Astrocyte of the spinal cord (primary cell): Measurements from ENCODE around the gene SCIN.
A peak's percentile ranks its signal among the peaks of the same experiment; 100 is the strongest.

Experiments used
- DNase-seq: peaks from one replicate; pipeline ENCODE4 v3.0.0; 2011; ENCODE audit warnings: low read depth, low spot score
- H3K4me3 ChIP-seq: 2 replicates; pipeline ENCODE4 v1.5.1; 2011; ENCODE audit warnings: low read depth, mild to moderate bottlenecking, low read length, moderate library complexity
- in situ Hi-C: cut with HindIII; loops from 2 replicates; pipeline ENCODE4 v1.10.0; 2017; ENCODE audit warnings: low sequenced_read_pairs
- TF ChIP-seq, protein P1 (sequence below): IDR thresholded peaks from 2 replicates; pipeline ENCODE4 v1.5.1; 2012; ENCODE audit warnings: low read depth, mild to moderate bottlenecking, low read length, inconsistent platforms

The SCIN gene

DNA sequence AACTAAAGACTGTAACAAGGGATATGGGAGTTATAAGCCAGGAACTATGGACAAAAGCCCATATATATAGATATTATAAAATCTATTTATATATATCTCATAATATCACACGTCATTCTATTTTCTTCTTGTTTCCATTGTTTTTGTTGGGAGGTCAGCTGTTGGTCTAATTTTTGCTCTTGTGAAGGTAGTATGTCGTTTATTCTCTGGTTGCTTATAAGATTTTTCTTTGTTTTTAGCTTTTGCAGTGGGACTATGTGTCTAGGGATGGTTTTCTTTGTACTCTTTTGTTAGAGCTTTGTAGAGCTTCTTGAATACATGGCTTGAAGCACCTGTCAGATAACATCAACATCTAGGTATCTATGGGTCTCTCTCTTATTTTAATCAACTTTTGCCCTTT is 130.9 kb downstream of the SCIN start:
- no peak overlapping the region for H3K4me3 ChIP-seq
- in situ Hi-C loops: no loop called here
- no peak for DNase-seq
- TF ChIP-seq, protein P1, sequence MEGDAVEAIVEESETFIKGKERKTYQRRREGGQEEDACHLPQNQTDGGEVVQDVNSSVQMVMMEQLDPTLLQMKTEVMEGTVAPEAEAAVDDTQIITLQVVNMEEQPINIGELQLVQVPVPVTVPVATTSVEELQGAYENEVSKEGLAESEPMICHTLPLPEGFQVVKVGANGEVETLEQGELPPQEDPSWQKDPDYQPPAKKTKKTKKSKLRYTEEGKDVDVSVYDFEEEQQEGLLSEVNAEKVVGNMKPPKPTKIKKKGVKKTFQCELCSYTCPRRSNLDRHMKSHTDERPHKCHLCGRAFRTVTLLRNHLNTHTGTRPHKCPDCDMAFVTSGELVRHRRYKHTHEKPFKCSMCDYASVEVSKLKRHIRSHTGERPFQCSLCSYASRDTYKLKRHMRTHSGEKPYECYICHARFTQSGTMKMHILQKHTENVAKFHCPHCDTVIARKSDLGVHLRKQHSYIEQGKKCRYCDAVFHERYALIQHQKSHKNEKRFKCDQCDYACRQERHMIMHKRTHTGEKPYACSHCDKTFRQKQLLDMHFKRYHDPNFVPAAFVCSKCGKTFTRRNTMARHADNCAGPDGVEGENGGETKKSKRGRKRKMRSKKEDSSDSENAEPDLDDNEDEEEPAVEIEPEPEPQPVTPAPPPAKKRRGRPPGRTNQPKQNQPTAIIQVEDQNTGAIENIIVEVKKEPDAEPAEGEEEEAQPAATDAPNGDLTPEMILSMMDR: no peak

DNA sequence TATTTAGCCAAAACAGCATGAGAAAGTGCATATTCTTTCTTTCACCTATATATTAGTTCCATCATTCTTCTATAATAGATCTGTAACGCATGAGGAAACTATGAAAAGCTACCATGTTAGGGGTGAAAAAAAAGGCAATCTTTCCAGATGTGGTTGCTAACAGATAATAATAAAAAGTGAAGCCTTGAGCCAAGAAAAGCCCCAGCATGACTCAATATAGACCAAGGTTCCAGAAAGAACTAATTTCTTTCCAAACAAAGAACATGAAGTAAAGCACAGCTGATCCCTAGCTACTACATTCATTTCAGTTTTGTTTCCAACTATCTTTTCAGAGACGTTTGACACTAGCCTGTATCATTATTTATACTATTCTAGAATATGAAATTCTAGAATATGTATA is 133.4 kb downstream of the SCIN start:
- TF ChIP-seq, protein P1: no peak
- no peak overlapping the region for H3K4me3 ChIP-seq
- in situ Hi-C loops: no loop called here
- peak; percentile 73 for DNase-seq

GRCh38 chr7:12705878-12706277 is 135.4 kb downstream of the SCIN start:
- in situ Hi-C loops: no loop called here
- H3K4me3 ChIP-seq: no peak overlapping the region
- DNase-seq: no peak
- TF ChIP-seq, protein P1: no peak

GRCh38 chr7:12706900-12707536 is 136.5 kb downstream of the SCIN start:
- in situ Hi-C loops: no loop called here
- no peak overlapping the region for H3K4me3 ChIP-seq
- TF ChIP-seq, protein P1: no peak
- DNase-seq: peak; percentile 68

DNA sequence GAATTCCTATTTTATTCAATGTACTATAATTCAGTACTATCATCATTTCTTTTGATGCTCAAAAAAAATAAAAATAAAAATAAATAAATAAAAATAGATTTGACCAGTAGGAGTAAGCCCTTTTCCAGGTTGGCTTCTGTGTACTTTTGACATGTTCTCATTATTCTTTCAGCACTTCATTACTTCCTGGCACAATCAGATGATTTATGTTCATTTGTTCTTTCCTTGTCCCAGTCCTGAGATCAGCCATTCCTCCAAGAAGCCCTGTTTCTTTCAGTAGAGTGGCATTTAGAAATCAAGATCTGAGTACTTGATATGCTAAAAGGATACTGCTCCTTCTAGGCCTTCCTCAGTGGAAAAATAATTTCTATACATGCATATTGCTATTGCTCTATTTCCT is 137.8 kb downstream of the SCIN start:
- no peak for DNase-seq
- no peak overlapping the region for H3K4me3 ChIP-seq
- TF ChIP-seq, protein P1: no peak
- in situ Hi-C loops: no loop called here
